ENCODE data around the gene TRIM2. TPM values are rescaled to one million over a fixed set of nuclear protein-coding genes. Genes with fewer than 3 reads are reported as not detected.
"Not testable (repeated sequence)": the region's sequence is repeated elsewhere in the genome, so short reads cannot be mapped to it uniquely, and the experiment has no call there.

TRIM2 gene
- total RNA-seq, 1 donor from 2014 or later: 51.8 TPM

GRCh38 chr4:153198719-153199118, 5.5 kb upstream of the TRIM2 start:
- no peak overlapping the region for H3K4me3 ChIP-seq (ENCODE audit: insufficient read depth, low read depth, low read length)

GRCh38 chr4:153203746-153204145, 497 bp upstream of the TRIM2 start:
- H3K27me3 ChIP-seq (ENCODE audit: insufficient read depth, low read length); H3K27me3 Mint-ChIP-seq (ENCODE audit: low read depth, unreplicated experiment); H3K36me3 ChIP-seq (ENCODE audit: insufficient read depth, low read length); H3K9me3 ChIP-seq (ENCODE audit: insufficient read depth, low read depth, low read length); H3K9ac ChIP-seq (ENCODE audit: low read length); H3K9me3 Mint-ChIP-seq (ENCODE audit: unreplicated experiment); H3K27ac Mint-ChIP-seq (ENCODE audit: unreplicated experiment); FAIRE-seq; H3K36me3 Mint-ChIP-seq (ENCODE audit: low read depth, unreplicated experiment); H3K79me2 ChIP-seq (ENCODE audit: insufficient read depth, low read length); H3K4me3 Mint-ChIP-seq (ENCODE audit: unreplicated experiment); H3K27ac ChIP-seq (ENCODE audit: low read depth, low read length); H4K20me1 ChIP-seq (ENCODE audit: insufficient read depth, low read length); DNase-seq (ENCODE audit: low read depth): not testable (repeated sequence)
- Histone ChIP-seq H3K4me3 (ENCODE audit: insufficient read depth, low read depth, low read length) (peak overlapping the region; percentile 24), H3K4me1 (ENCODE audit: insufficient read depth, low read length) (peaks cover 21% of the 10 kb centered on the region), H2AFZ (ENCODE audit: low read depth, low read length) (peak overlapping the region; percentile 62), H3K4me2 (ENCODE audit: low read length) (peak overlapping the region; percentile 79)
- H3K4me1 Mint-ChIP-seq (ENCODE audit: low read depth, unreplicated experiment): peaks cover 13% of the 10 kb centered on the region

More at GRCh38 chr4:153198719-153199118, 5.5 kb upstream of the TRIM2 start:
- H3K36me3 ChIP-seq (ENCODE audit: insufficient read depth, low read length): no peaks in the 10 kb centered on the region
- H3K9me3 ChIP-seq (ENCODE audit: insufficient read depth, low read depth, low read length): no peaks in the 10 kb centered on the region
- H3K9ac ChIP-seq (ENCODE audit: low read length): no peak overlapping the region
- no peak overlapping the region for H3K4me2 ChIP-seq (ENCODE audit: low read length)
- no peaks in the 10 kb centered on the region for H3K9me3 Mint-ChIP-seq (ENCODE audit: unreplicated experiment)
- no peaks in the 10 kb centered on the region for H3K27me3 ChIP-seq (ENCODE audit: insufficient read depth, low read length)
- no peaks in the 10 kb centered on the region for H3K4me1 Mint-ChIP-seq (ENCODE audit: low read depth, unreplicated experiment)
- no peaks in the 10 kb centered on the region for H3K4me1 ChIP-seq (ENCODE audit: insufficient read depth, low read length)
- no peak overlapping the region for H3K4me3 Mint-ChIP-seq (ENCODE audit: unreplicated experiment)
- no peaks in the 10 kb centered on the region for H4K20me1 ChIP-seq (ENCODE audit: insufficient read depth, low read length)
- no peak for FAIRE-seq
- no peak overlapping the region for H3K27ac Mint-ChIP-seq (ENCODE audit: unreplicated experiment)
- no peaks in the 10 kb centered on the region for H3K36me3 Mint-ChIP-seq (ENCODE audit: low read depth, unreplicated experiment)
- no peak for TF ChIP-seq EZH2 (IDR thresholded peaks at IDR 0.05; ENCODE audit: insufficient read depth, low read length)
- no peak for TF ChIP-seq CTCF (IDR thresholded peaks at IDR 0.05; ENCODE audit: insufficient read depth, low read depth, low read length)
- DNase-seq (ENCODE audit: low read depth): no peak
- no peaks in the 10 kb centered on the region for H3K27me3 Mint-ChIP-seq (ENCODE audit: low read depth, unreplicated experiment)
- H2AFZ ChIP-seq (ENCODE audit: low read depth, low read length): no peak overlapping the region
- H3K27ac ChIP-seq (ENCODE audit: low read depth, low read length): no peak overlapping the region
- H3K79me2 ChIP-seq (ENCODE audit: insufficient read depth, low read length): no peaks in the 10 kb centered on the region

GRCh38 chr4:153204728-153205648, 745 bp downstream of the TRIM2 start:
- Mint-ChIP-seq H3K36me3 (ENCODE audit: low read depth, unreplicated experiment) (no peaks in the 10 kb centered on the region), H3K27ac (ENCODE audit: unreplicated experiment) (no peak overlapping the region), H3K27me3 (ENCODE audit: low read depth, unreplicated experiment) (peaks cover 3% of the 10 kb centered on the region), H3K4me3 (ENCODE audit: unreplicated experiment) (peak overlapping the region; percentile 80), H3K9me3 (ENCODE audit: unreplicated experiment) (peaks cover 2% of the 10 kb centered on the region), H3K4me1 (ENCODE audit: low read depth, unreplicated experiment) (peaks cover 16% of the 10 kb centered on the region)
- no peak for FAIRE-seq
- Histone ChIP-seq H3K27me3 (ENCODE audit: insufficient read depth, low read length) (no peaks in the 10 kb centered on the region), H3K9me3 (ENCODE audit: insufficient read depth, low read depth, low read length) (no peaks in the 10 kb centered on the region), H3K27ac (ENCODE audit: low read depth, low read length) (no peak overlapping the region), H3K79me2 (ENCODE audit: insufficient read depth, low read length) (no peaks in the 10 kb centered on the region), H3K9ac (ENCODE audit: low read length) (peak overlapping the region; percentile 42), H3K36me3 (ENCODE audit: insufficient read depth, low read length) (no peaks in the 10 kb centered on the region), H3K4me2 (ENCODE audit: low read length) (peak overlapping the region; percentile 79), H3K4me3 (ENCODE audit: insufficient read depth, low read depth, low read length) (peak overlapping the region; percentile 24), H2AFZ (ENCODE audit: low read depth, low read length) (peak overlapping the region; percentile 62), H4K20me1 (ENCODE audit: insufficient read depth, low read length) (peaks cover 4% of the 10 kb centered on the region), H3K4me1 (ENCODE audit: insufficient read depth, low read length) (peaks cover 21% of the 10 kb centered on the region)
- no peak for DNase-seq (ENCODE audit: low read depth)
- TF ChIP-seq EZH2 (IDR thresholded peaks at IDR 0.05; ENCODE audit: insufficient read depth, low read length) (no peak), CTCF (IDR thresholded peaks at IDR 0.05; ENCODE audit: insufficient read depth, low read depth, low read length) (no peak)

Measured in astrocyte (in vitro differentiated cells and primary cell).